GM11168 (cell line): ENCODE data around the gene FAM184B.

Experiments used
- in situ Hi-C: fragments of 300-500 bp; cut with MboI; formaldehyde crosslinking; loops from one replicate; pipeline ENCODE4 v1.12.0; 2022; ENCODE audit warnings: low sequenced_read_pairs; ENCODE audit not compliant: unreplicated experiment

The FAM184B gene

GRCh38 chr4:17780501-17781299 is 721 bp downstream of the FAM184B start:
- in situ Hi-C loops, result no loop called here

DNA sequence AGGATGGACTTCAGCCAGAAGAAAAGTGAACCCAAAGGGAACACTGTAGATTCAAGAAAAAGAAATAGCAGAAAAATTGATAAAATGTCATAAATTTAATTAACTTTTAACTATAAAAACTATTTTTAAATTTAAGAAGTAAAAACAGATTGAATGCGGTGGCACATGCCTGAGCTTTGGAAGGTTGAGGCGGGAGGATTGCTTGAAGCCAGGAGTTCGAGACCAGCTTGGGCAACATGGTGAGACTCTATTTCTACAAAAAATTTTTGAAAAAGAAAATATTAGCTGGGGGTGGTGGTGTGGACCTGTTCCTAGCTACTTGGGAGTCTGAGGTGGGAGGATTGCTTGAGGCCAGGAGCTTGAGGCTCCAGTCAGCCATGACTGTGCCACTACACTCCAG is 3.0 kb downstream of the FAM184B start:
- in situ Hi-C loops, result no loop called here

GRCh38 chr4:17773135-17773698 is 8.2 kb downstream of the FAM184B start:
- in situ Hi-C loops, result no loop called here

DNA sequence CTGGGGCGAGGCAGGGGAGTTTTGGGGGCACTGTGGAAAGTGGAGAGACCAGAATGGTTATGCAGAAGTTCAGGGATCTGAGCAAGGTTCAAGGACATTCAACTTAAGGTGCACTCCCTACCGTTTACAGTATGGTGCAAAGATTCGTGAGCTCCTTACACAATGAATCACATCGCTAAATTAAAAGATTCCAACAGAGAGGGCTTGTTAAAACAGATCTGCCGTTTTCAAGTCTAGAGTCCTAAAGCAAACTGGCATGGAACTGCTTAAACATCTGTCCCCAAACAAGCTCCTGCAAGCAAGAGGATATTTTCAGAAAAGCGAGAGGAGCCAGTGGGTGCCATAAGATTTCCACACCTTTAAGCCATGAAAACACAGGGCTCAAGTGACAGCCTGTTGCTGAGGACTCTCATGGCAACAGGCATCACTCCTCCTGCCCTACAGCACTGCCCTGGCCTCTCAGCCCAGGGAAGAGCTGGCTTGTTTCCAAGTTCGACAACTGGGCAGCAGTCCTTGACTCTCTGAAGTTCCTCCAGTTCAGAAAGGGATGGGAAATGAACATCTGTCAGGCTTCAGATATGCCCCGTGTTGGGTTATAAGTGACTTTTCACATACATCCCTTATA is 10.0 kb downstream of the FAM184B start:
- in situ Hi-C loops, result no loop called here

DNA sequence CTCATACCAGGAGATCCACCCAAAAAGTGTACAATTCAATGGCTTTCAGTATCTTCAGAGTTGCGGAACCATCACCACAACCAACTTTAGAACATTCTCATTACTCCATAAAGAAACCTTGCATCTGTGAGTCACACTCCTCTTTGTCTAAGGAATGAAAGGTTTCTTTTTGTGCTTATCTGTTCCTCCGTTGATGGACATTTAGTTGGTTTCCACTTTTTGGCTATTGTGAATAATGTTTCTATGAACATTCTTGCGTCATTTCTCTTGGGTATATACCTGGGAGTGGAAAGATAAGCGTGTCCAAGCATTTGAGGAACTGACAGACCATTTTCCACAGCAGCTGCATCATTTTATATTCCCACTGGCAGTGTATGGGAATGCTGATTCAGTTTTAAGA is 10.6 kb downstream of the FAM184B start:
- in situ Hi-C loops, result no loop called here

DNA sequence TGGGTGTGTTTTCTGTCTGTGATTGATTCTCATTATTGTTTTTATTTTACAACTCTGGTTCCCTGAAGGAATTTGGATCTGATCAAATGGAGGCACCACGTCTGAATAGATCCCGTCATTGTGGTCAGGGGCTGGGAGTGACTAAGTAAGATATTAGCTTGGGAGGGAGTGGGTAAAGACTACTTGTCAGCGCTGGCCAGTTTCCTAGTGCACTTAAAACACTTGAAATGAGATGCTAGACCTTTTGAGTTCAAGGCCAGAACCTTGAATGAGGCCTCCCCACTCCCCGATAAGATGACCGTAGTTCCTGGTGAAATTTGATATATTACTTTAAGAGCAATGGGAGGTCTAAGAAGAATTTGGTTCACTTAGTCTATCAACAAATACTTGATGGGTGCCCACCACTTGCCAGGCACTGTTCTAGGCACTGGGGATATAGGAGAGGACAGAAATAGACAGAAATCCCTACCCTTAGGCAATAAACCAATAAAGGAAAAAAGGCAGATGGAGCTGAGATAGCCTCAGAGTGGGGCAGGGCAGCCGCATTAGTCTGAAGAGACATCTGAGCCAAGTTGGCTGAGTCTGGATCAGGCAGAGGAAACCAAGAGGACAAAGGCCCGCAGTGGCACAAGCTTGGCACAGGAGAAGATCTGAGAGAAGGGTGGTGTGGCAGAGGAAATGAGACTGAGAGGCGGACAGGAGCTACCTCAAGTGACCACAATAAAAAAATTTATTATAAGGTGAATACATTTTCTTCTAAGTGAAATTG is 11.8 kb downstream of the FAM184B start:
- in situ Hi-C loops, result no loop called here

DNA sequence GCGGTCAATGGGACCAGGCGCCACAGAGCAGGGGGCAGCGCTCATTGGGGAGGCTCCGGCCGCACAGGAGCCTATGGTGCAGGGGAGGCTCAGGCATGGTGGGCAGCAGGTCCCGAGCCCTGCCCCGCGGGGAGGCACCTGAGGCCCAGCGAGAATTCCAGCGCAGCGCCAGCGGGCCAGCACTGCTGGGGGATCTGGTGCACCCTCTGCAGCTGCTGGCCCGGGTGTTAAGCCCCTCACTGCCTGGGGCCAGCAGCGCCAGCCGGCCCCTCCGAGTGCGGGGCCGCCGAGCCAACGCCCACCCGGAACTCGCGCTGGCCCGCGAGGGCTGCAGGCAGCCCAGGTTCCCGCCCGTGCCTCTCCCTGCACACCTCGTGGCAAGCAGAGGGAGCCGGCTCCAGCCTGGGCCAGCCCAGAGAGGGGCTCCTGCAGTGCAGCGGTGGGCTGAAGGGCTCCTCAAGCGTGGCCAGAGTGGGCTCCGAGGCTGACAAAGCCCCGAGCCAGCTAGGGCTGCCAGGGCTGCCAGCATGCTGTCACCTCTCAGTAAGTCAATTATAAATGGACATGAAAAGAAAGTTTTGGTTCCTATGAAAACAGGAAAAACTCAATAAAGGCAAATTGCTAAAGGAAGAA is 14.5 kb downstream of the FAM184B start:
- in situ Hi-C loops, result no loop called here

DNA sequence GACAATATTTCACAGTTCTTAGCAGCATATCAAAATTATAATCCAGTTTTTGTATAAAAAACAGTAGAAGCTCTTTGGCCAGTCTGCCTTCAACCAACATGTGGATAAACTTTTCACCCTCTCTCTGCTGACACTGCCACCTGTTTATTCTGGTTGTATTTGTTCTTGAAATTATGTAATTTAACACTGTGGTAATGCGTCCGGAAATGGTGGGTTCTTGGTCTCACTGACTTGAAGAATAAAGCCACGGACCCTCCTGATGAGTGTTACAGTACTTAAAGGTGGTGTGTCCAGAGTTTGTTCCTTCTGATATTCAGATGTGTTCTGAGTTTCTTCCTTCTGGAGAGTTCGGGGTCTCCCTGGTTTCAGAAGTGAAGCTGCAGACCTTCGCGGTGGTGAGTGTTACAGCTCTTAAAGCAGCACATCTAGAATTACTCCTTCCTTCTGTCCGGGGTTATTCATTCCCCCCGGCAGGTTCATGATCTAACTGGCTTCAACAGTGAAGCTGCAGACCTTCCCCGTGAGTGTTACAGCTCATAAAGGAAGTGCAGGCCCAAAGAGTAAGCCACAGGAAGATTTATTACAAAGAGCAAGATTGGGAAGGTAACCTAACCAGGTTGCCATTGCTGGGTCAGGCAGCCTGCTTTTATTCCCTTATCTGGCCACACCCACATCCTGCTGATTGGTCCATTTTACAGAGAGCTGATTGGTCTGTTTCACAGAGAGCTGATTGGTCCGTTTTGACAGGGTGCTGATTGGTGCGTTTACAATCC is 15.7 kb downstream of the FAM184B start:
- in situ Hi-C loops, result no loop called here

GRCh38 chr4:17763931-17764330 is 17.5 kb downstream of the FAM184B start:
- in situ Hi-C loops, result no loop called here

DNA sequence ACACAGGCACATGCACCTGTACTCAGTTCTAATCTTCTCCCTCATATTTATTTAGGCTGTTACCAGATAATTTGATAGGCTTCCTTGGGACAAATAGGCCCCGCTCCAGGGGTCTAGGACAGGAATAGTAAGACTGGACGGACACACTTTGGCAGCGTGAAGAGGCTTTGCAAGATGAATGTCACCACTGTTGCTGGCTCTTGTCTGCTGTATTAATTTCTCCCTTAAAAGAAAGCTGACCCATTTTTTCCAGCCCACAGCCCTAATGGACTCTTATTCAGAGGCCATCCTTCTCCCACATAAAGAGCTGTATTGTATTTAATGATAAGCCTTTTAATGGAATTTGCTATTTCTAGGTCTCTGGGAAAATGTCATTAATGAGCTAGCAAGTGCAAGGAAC is 18.0 kb downstream of the FAM184B start:
- in situ Hi-C loops, result no loop called here

GRCh38 chr4:17762726-17763125 is 18.7 kb downstream of the FAM184B start:
- in situ Hi-C loops, result no loop called here

DNA sequence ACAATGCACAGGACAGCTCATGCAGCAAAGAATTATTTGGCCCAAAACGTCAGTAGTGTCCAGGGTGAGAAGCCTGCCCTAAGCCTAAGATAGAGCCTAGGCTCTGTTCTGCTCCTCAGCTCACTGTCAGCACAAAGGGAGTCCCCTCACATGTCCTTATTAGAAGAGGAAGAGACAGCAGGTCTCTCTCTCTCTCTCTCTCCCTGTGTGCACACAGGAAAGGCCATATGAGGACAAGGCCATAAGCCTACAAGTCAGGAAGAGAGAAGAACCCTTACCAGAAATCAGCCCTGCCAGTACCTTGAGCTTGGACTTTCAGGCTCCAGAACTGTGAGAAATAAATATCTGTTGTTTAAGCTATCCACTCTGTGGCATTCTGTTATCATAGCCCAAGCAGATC is 20.4 kb downstream of the FAM184B start:
- in situ Hi-C loops, result no loop called here

GRCh38 chr4:17760626-17761025 is 20.8 kb downstream of the FAM184B start:
- in situ Hi-C loops, result no loop called here

DNA sequence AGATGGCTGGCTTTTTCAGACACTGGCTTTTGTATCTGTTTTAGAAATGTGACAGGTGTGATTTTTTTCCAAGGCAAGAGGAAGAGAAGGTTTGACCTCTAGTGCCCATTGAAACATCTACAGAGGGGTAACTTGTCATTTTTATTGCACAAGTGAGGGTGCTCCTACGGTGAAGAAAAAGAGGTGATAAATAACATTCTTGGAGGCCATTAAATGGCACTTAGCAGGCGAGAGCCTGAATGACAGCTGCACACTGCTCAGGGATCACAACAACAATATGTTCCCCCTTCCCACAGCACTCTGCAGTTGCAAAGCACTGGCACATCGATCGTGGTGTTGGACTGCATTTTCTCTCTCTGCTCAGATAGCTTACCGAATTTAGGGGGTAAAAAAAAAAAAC is 22.9 kb downstream of the FAM184B start:
- in situ Hi-C loops, result no loop called here

DNA sequence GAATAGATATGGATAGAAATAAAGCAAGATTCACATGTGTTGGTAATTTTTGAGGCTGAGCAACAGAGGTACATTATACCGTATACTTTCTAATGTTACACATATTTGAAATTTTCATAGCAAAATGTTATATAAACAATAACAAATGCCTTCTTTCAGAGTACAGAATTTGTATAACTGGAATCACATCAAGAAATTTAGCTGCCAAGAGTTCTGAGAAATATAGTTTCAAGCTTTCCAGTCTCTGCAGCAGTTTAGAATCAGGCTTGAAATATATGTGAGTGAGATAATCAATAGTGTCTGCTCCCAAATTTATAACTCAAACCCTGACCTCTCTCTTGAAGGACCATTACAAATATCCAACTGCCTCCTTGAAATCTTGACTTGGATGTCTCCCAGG is 23.8 kb downstream of the FAM184B start:
- in situ Hi-C loops, result no loop called here

GRCh38 chr4:17753646-17754045 is 27.8 kb downstream of the FAM184B start:
- in situ Hi-C loops, result no loop called here

DNA sequence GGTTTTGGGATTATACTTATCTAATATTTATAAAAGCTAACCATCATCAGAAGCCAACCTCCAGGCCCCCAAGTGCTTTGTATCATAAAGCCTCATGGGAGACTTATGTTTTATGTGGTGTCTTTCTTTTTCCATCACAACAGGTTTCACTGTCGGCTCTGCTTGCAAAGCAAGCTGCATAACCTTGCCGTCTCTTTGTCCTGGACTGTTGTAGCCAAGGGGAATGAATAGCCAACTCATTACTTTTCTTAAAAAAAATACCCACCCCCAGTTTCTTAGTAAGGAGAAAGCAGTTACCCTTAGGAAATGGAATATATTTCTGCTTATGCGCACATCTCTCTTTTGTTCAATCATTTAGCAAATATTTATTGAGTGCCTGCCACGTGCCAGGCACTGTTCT is 40.7 kb downstream of the FAM184B start:
- in situ Hi-C loops, result no loop called here

DNA sequence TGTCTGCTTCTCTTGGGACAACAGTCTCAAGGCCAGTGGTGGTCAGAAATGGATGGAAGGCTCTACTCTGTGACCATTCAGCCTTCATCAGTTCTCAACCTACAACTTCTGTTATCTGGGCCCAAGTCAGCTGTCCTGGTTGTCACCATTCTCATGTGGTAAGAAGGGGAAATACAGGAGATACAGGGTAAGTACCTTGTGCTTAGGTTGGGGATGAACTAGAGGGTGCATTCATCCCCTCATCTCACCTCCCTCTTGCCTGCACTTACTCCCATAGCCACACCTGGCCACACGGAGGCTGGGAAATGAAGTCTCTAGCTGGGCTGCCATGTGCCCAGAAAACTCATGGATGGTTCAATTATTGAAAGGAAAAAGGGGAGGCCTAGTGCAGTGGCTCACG is 44.9 kb downstream of the FAM184B start:
- in situ Hi-C loops, result no loop called here

- in situ Hi-C loops, result no loop called here
Measured at GRCh38 chr4:17726911-17727310, 54.5 kb downstream of the FAM184B start.

GRCh38 chr4:17723648-17724047 is 57.8 kb downstream of the FAM184B start:
- in situ Hi-C loops, result no loop called here
